Left lung (tissue), 10 donors: ENCODE results near the gene DPY30. TPM values are rescaled to one million over a fixed set of nuclear protein-coding genes. Genes with fewer than 3 reads are reported as not detected.

Experiments used
- ATAC-seq: fragments of 200-7000 bp; cut with Tn5 transposase; one replicate; pipeline ENCODE4 v1.9.1; 2020; ENCODE audit warnings: moderate library complexity
- DNase-seq, 4 donors: peaks; one replicate each; pipeline ENCODE4 v3.0.0-alpha.2; 2013 to 2020
- H3K27ac ChIP-seq, 2 donors: fragments of 200-600 bp; sonication (generic) in 1 of 2; one replicate each; pipeline versions ENCODE4 v1.5.0 to v1.8.0; 2020 to 2021
- H3K27me3 ChIP-seq, 2 donors: fragments of 200-600 bp; sonication (generic) in 1 of 2; one replicate each; pipeline versions ENCODE4 v1.5.0 to v1.8.0; 2020 to 2021
- H3K36me3 ChIP-seq, 2 donors: fragments of 200-600 bp; sonication (generic) in 1 of 2; one replicate each; pipeline versions ENCODE4 v1.5.0 to v1.8.0; 2020 to 2021
- H3K4me1 ChIP-seq, 2 donors: fragments of 200-600 bp; one replicate each; pipeline ENCODE4 v1.8.0; 2021
- H3K4me3 ChIP-seq, 2 donors: fragments of 200-600 bp; sonication (generic) in 1 of 2; one replicate each; pipeline versions ENCODE4 v1.5.0 to v1.8.0; 2020 to 2021; ENCODE audit warnings: mild to moderate bottlenecking in 1 of 2
- H3K9me3 ChIP-seq, 2 donors: fragments of 200-600 bp; sonication (generic) in 1 of 2; one replicate each; pipeline versions ENCODE4 v1.5.0 to v1.8.0; 2020 to 2021
- intact Hi-C, 2 donors: fragments of 100-400 bp; cut with DNase I; formaldehyde crosslinking; loops; one replicate each; pipeline versions ENCODE4 v1.11.2 to v1.14.2; 2022
- polyA plus RNA-seq, 6 donors: library from polyadenylated mRNA; unstranded; fragments of 120-200 nt; gene quantifications; one replicate each; pipeline ENCODE4 v1.2.1, GENCODE V29; 2013; ENCODE audit not compliant: insufficient read length in 6 of 6
- total RNA-seq, 2 donors: library from RNA; stranded (reverse); fragmentation: NEBNext Ultra II Directional; extraction: Animal tissue kit (Norgen Biotek cat#: 25700); gene quantifications; one replicate each; pipeline ENCODE4 v1.2.1, GENCODE V29; 2021
- TF ChIP-seq, protein P1 (sequence below), 2 donors: fragments of 200-600 bp; sonication (generic) in 1 of 2; IDR thresholded peaks; one replicate each; pipeline versions ENCODE4 v1.5.0 to v1.8.0; 2021; ENCODE audit warnings: antibody characterized with exemption in 2 of 2
- donor health status: DM: no; HTN: yes; CAD: no.
- donor health status: DM: no; HTN: no; CAD: no.

The DPY30 gene
- total and polyA plus RNA-seq, 8 donors = 58.0 to 87.9 (median 73.4) TPM

DNA sequence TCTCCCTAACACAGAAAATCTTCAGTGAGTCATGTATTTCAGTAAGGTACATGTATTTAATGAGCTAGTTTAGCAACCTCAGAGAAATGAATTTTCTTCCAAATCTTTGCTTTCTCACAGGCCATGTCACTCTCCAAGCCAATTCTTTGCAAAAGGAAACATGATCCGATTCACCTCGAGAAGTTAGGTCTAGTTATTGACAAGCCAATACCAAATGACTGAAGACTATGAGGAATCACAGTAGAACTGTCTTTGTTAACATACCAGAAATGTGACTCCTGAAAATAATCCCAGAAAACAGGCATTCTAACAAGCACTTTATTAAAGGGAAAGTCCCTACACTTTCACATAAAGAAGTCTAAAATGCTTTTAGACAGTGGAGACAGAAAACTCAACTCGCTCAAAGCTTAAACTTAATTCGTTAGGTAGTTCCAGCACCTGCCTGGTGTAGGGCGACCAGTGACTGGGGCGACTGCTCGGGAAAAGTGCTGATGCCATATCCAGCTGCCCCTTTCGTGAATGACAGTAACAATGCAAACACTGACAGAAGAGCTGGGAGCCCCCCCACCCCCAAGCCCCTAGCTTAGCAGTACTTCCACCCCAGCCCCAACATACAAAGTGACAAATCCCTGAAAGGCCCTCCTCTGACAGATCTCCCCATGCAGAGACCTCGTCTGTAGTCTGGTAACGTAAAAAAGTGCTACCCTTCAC lies 30.6 kb downstream of the DPY30 start:
- TF ChIP-seq, protein P1, sequence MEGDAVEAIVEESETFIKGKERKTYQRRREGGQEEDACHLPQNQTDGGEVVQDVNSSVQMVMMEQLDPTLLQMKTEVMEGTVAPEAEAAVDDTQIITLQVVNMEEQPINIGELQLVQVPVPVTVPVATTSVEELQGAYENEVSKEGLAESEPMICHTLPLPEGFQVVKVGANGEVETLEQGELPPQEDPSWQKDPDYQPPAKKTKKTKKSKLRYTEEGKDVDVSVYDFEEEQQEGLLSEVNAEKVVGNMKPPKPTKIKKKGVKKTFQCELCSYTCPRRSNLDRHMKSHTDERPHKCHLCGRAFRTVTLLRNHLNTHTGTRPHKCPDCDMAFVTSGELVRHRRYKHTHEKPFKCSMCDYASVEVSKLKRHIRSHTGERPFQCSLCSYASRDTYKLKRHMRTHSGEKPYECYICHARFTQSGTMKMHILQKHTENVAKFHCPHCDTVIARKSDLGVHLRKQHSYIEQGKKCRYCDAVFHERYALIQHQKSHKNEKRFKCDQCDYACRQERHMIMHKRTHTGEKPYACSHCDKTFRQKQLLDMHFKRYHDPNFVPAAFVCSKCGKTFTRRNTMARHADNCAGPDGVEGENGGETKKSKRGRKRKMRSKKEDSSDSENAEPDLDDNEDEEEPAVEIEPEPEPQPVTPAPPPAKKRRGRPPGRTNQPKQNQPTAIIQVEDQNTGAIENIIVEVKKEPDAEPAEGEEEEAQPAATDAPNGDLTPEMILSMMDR (IDR thresholded peaks at IDR 0.05) = no peak
- Histone ChIP-seq H3K4me1 (peaks cover 3 to 50% of the 10 kb centered on the region in 2 donors), H3K27me3 (no peaks in the 10 kb centered on the region), H3K9me3 (no peaks in the 10 kb centered on the region), H3K27ac (peak overlapping the region; percentile 80 to 98), H3K4me3 (peak overlapping the region; percentile 88), H3K36me3 (no peaks in the 10 kb centered on the region)
- intact Hi-C loops = no loop called here
- DNase-seq (peak in 1 of 4 donors; percentile 7), ATAC-seq (no peak)

DNA sequence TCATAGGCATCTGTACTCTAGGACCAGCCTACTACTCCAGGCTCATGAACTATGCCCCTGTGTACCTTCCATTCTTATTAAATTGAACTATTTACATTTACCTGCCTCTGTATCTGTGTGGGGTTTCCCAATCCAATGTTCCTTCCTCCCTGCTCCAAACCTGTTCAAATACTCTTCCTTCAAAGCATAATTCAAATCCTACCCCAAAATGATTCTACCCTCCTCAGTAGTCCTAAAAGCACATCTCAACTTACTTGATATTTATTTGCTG lies 32.5 kb downstream of the DPY30 start:
- ATAC-seq = no peak

DNA sequence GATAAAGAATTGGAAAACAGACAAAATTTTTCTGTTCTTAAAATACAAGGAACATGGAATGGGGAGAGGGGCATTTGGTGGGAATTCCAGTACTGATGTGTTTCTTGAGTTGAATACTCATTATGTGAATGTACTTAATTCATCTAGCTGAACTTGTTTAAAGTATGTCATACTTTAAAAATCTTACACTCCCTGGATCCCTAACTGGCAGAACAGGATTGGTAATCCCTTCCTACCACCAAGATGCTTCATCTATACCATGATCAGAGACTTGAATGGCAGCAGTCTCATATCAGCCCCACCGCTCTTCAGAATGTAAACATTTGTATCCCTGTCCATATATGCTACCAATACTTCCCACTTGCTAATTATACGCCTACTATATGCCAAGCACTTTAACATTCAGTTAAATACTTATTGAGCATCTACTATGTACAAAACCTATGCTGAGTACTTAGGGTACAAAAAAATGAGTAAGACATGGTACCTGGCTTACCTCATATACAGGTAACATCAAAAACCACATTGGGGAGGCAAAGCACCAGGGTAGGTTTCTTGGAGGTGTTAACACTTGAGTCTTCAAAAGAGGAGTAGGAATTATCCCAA lies 34.1 kb downstream of the DPY30 start:
- Histone ChIP-seq H3K4me1 (peaks cover 3 to 40% of the 10 kb centered on the region in 2 donors), H3K9me3 (no peaks in the 10 kb centered on the region), H3K27ac (no peak overlapping the region), H3K36me3 (no peaks in the 10 kb centered on the region), H3K4me3 (no peak overlapping the region), H3K27me3 (no peaks in the 10 kb centered on the region)
- TF ChIP-seq, protein P1 (IDR thresholded peaks at IDR 0.05) = no peak
- intact Hi-C loops = no loop called here
- DNase-seq (no peak), ATAC-seq (no peak)

More for the DNA sequence above, 32.5 kb downstream of the DPY30 start:
- H3K4me1 ChIP-seq = peaks cover 3 to 48% of the 10 kb centered on the region in 2 donors
- H3K27ac ChIP-seq = no peak overlapping the region
- H3K36me3 ChIP-seq = no peaks in the 10 kb centered on the region
- intact Hi-C loops = no loop called here
- H3K9me3 ChIP-seq = no peaks in the 10 kb centered on the region
- DNase-seq = no peak
- no peak overlapping the region for H3K4me3 ChIP-seq
- H3K27me3 ChIP-seq = no peaks in the 10 kb centered on the region
- TF ChIP-seq, protein P1 (IDR thresholded peaks at IDR 0.05) = no peak

DNA sequence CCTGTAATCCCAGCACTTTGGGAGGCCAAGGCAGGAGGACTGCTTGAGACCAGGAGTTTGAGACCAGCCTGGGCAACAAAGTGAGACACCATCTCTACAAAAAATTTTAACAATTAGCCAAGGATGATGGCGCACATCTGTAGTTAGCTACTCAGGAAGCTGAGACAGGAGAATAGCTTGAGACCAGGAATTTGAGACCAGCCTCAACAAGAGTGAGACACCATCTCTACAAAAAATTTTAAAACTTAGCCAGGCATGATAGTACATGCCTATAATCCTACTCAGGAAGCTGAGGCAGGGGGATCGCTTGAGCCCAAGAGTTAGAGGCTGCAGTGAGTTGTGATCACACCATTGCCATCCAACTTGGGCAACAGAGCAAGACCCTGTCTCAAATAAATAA lies 35.8 kb downstream of the DPY30 start:
- DNase-seq (no peak), ATAC-seq (no peak)
- H3K36me3 ChIP-seq = no peaks in the 10 kb centered on the region
- intact Hi-C loops = no loop called here
- H3K9me3 ChIP-seq = no peaks in the 10 kb centered on the region
- peaks cover 2 to 38% of the 10 kb centered on the region in 2 donors for H3K4me1 ChIP-seq
- TF ChIP-seq, protein P1 (IDR thresholded peaks at IDR 0.05) = no peak
- H3K4me3 ChIP-seq = no peak overlapping the region
- H3K27me3 ChIP-seq = no peaks in the 10 kb centered on the region
- H3K27ac ChIP-seq = no peak overlapping the region

DNA sequence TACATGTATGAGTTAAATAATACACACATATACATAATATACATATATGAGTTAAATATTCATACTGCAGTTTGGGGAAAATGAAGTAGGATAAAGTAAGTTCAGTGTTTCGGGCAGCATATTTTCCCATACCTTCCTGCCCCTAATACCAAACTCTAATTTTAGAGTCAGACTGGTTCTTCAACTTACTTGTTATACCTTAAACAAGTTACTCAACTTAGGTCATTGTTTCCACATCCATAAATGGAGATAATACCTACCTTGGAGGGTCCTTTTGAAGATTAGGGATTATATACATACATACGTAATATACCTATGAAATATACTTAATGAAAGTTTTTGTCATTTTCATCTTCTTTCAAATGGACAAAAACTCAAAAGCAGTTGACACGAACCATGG lies 37.2 kb downstream of the DPY30 start:
- Histone ChIP-seq H3K27ac (no peak overlapping the region), H3K9me3 (no peaks in the 10 kb centered on the region), H3K4me1 (peaks cover 0 to 36% of the 10 kb centered on the region in 2 donors), H3K36me3 (no peaks in the 10 kb centered on the region), H3K27me3 (no peaks in the 10 kb centered on the region), H3K4me3 (no peak overlapping the region)
- ATAC-seq = no peak
- TF ChIP-seq, protein P1 (IDR thresholded peaks at IDR 0.05) = no peak
- intact Hi-C loops = no loop called here
- DNase-seq = peak in 1 of 4 donors; percentile 13
